Osteoblast (primary cell): Measurements from ENCODE around the gene TAF11L9. TPM values are rescaled to one million over a fixed set of nuclear protein-coding genes. Genes with fewer than 3 reads are reported as not detected.
"Not testable (repeated sequence)": the region's sequence is repeated elsewhere in the genome, so short reads cannot be mapped to it uniquely, and the experiment has no call there.

ENCODE experiments used
- DNase-seq: peaks from one replicate; pipeline ENCODE4 v3.0.0; 2011; ENCODE audit warnings: low spot score, mixed read lengths; ENCODE audit not compliant: insufficient read length; ENCODE audit errors: missing footprints
- H2AFZ ChIP-seq: 2 replicates; pipeline ENCODE4 v1.6.0; 2011; ENCODE audit warnings: mild to moderate bottlenecking, low read length
- H3K27ac ChIP-seq: 2 replicates; pipeline ENCODE4 v1.5.1; 2011; ENCODE audit warnings: mild to moderate bottlenecking, low read depth, low read length, moderate library complexity
- H3K27me3 ChIP-seq: 2 replicates; pipeline ENCODE4 v1.6.0; 2012; ENCODE audit warnings: mild to moderate bottlenecking, control low read depth, inconsistent platforms, low read length, moderate library complexity; ENCODE audit not compliant: insufficient read depth
- H3K36me3 ChIP-seq: 2 replicates; pipeline ENCODE4 v1.5.1; 2011; ENCODE audit warnings: mild to moderate bottlenecking, low read length, control low read depth, moderate library complexity; ENCODE audit not compliant: insufficient read depth
- H3K4me1 ChIP-seq: 2 replicates; pipeline ENCODE4 v1.5.1; 2011; ENCODE audit warnings: mild to moderate bottlenecking, low read length, control low read depth, moderate library complexity; ENCODE audit not compliant: insufficient read depth
- H3K4me2 ChIP-seq: 2 replicates; pipeline ENCODE4 v1.6.0; 2011; ENCODE audit warnings: mild to moderate bottlenecking, low read length; ENCODE audit not compliant: insufficient read depth
- H3K4me3 ChIP-seq: fragments of 200-600 bp; sonication (generic); 3 replicates; pipeline ENCODE4 v1.5.1; 2012; ENCODE audit warnings: mild to moderate bottlenecking, low read length, inconsistent platforms; ENCODE audit not compliant: insufficient read depth
- H3K79me2 ChIP-seq: 2 replicates; pipeline ENCODE4 v1.6.0; 2012; ENCODE audit warnings: mild to moderate bottlenecking, low read length, control low read depth, inconsistent platforms; ENCODE audit not compliant: insufficient read depth
- H3K9me3 ChIP-seq: 2 replicates; pipeline ENCODE4 v1.5.1; 2011; ENCODE audit warnings: low read depth, low read length, control low read depth
- H4K20me1 ChIP-seq: 2 replicates; pipeline ENCODE4 v1.6.0; 2012; ENCODE audit warnings: mild to moderate bottlenecking, low read length, control low read depth; ENCODE audit not compliant: insufficient read depth
- CTCF ChIP-seq: IDR thresholded peaks from 2 replicates; pipeline ENCODE4 v1.5.1; 2011; ENCODE audit warnings: mild to moderate bottlenecking, low read depth, low read length, moderate library complexity; ENCODE audit errors: extremely low read depth
- total RNA-seq: library from RNA; depleted of rRNA; stranded (reverse); fragments of >200 nt; gene quantifications from 2 replicates; pipeline ENCODE4 v1.2.3, GENCODE V29; 2012

Gene TAF11L9
- not detected in 2 replicates for total RNA-seq

- H3K27me3 ChIP-seq, H3K4me1 ChIP-seq, H3K4me3 ChIP-seq: not testable (repeated sequence)
Observed at GRCh38 chr5:17594255-17594654, at the start of gene TAF11L9. Gene TAF11L9 (minus strand): TSS chr5:17594394.

GRCh38 chr5:17634160-17634559, 40.0 kb upstream of the TAF11L9 start, which contains the start of gene TAF11L14:
Gene TAF11L14 (plus strand): TSS chr5:17634460.
- no peak for TF ChIP-seq CTCF
- Histone ChIP-seq H3K79me2 (no peaks in the 10 kb centered on the region), H3K4me3 (no peak within 1 kb of the TSS)

More at GRCh38 chr5:17594255-17594654, at the start of gene TAF11L9:
- H3K36me3 ChIP-seq, H3K9me3 ChIP-seq, H4K20me1 ChIP-seq, H3K79me2 ChIP-seq, H3K27ac ChIP-seq, H3K4me2 ChIP-seq, DNase-seq, H2AFZ ChIP-seq: not testable (repeated sequence)

GRCh38 chr5:17631788-17632187, 37.6 kb upstream of the TAF11L9 start, which contains the start of gene TAF11L13:
Gene TAF11L13 (plus strand): TSS chr5:17632088.
- H3K4me1 ChIP-seq, DNase-seq, H3K79me2 ChIP-seq, H3K36me3 ChIP-seq, H2AFZ ChIP-seq, H3K4me2 ChIP-seq, H3K9me3 ChIP-seq, H4K20me1 ChIP-seq, H3K27ac ChIP-seq, H3K4me3 ChIP-seq, H3K27me3 ChIP-seq: not testable (repeated sequence)

More at GRCh38 chr5:17634160-17634559, 40.0 kb upstream of the TAF11L9 start, which contains the start of gene TAF11L14:
- Histone ChIP-seq H2AFZ (no peak within 1 kb of the TSS), H3K4me1 (no peaks in the 10 kb centered on the region), H3K27ac (no peak within 1 kb of the TSS), H3K36me3 (no peaks in the 10 kb centered on the region), H3K9me3 (no peaks in the 10 kb centered on the region), H4K20me1 (no peaks in the 10 kb centered on the region), H3K4me2 (no peak within 1 kb of the TSS), H3K27me3 (no peaks in the 10 kb centered on the region)
- no peak for DNase-seq

GRCh38 chr5:17625686-17626085, 31.5 kb upstream of the TAF11L9 start:
- H3K9me3 ChIP-seq, result no peaks in the 10 kb centered on the region
- H2AFZ ChIP-seq, result no peak overlapping the region
- no peak for TF ChIP-seq CTCF
- H3K27ac ChIP-seq, result no peak overlapping the region
- no peaks in the 10 kb centered on the region for H3K36me3 ChIP-seq
- H3K4me1 ChIP-seq, result no peaks in the 10 kb centered on the region
- H3K4me2 ChIP-seq, result no peak overlapping the region
- no peaks in the 10 kb centered on the region for H3K27me3 ChIP-seq
- no peak overlapping the region for H3K4me3 ChIP-seq
- H4K20me1 ChIP-seq, result no peaks in the 10 kb centered on the region
- H3K79me2 ChIP-seq, result no peaks in the 10 kb centered on the region
- DNase-seq, result no peak

GRCh38 chr5:17620627-17621026, 26.4 kb upstream of the TAF11L9 start:
- Histone ChIP-seq H3K27ac (no peak overlapping the region), H2AFZ (no peak overlapping the region), H3K79me2 (no peaks in the 10 kb centered on the region), H3K4me3 (no peak overlapping the region), H3K4me2 (no peak overlapping the region), H3K36me3 (no peaks in the 10 kb centered on the region), H3K27me3 (no peaks in the 10 kb centered on the region), H4K20me1 (no peaks in the 10 kb centered on the region), H3K4me1 (no peaks in the 10 kb centered on the region), H3K9me3 (no peaks in the 10 kb centered on the region)
- TF ChIP-seq CTCF, result no peak
- DNase-seq, result no peak
